C1 segment of cervical spinal cord (tissue), 14 donors: ENCODE measurements around the gene LARP1B.
"Not testable (repeated sequence)": the region's sequence is repeated elsewhere in the genome, so short reads cannot be mapped to it uniquely, and the experiment has no call there.

ENCODE experiments used
- DNase-seq, 14 donors: peaks; one replicate each; lab custom pipeline; 2025; lab: John Stamatoyannopoulos, UW

Gene LARP1B

DNA sequence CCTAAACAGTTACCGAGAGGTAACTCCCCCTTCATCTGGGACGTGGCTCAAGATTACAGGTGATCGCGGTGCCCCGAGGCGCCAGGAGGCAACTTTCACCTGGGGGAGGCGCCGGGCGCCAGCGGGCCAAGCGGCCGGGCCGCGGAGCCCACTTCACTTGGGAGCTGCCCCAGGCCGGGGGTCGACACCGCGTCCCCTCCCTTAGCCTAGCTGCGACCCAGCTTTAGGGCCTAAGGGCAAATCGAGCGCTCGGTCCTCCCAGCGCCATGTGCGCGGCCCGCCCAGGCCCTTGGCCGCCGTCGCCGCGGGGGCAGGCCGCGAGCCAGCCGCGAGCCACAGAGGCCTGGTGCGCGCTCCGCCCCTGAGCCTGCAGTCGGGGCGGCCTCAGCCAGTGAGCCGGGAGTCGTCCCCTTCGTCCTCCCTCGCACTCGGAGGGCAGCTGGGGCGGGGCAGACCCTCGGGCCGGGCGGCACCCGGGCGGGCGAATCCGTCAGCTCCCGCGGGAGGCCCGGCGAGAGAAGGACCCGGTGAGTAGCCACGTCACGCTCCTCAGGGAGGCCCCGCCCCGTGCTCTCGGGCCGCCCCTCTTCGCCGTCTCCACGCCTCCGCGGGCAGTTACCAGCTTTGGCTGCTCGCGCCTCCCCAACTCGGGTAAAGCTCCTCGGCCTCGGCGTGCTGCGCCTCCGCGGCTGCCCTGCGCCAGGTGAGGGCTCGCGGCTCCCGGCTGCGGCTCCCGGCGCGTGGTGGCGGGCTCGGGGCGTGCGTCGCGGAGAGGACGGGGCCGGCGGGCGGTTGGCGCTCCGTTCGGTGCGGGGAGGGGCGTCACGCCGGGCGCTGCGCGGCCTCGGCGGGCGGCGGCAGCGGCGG, at the start of gene LARP1B:
Gene LARP1B, plus strand, starts transcription at position 614 of the 867 bp plus-strand sequence. CDS start 13,640 bp downstream, outside the sequence.
- peak; percentile 17 to 95 (median 87) for DNase-seq

DNA sequence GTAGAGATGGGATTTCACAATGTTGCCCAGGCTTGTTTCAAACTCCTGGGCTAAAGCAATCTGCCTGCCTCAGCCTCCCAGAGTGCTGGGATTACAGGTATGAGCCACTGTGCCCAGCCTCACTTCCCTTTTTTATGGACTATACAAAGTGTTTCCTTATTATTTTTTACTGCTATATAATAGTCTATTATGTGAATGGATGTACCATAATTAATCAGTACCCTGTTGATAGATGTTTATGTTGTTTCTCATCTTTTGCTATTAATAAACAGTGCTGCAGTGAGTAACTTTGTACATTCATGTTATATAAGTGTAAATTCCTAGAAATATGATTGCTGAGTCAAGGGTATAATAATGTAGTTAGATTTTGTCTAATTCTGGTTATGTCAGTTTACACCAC, 35.8 kb upstream of the LARP1B start:
- no peak for DNase-seq

DNA sequence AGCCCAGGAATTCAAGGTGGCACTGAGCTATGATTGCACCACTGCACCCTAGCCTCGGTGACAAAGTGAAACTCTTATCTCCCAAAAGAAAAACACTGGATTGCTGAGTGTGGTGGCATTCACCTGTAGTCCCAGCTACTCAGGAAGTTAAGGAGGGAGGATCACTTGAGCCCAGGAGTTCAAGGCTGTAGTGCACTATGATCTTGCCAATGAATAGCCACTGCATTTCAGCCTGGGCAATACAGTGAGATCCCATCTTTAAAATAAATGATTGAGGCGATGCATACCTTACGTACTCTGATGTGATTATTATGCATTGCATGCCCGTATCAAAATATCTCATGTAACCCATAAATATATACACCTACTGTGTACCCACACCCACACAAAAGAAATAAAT, 31.2 kb upstream of the LARP1B start:
- no peak for DNase-seq

DNA sequence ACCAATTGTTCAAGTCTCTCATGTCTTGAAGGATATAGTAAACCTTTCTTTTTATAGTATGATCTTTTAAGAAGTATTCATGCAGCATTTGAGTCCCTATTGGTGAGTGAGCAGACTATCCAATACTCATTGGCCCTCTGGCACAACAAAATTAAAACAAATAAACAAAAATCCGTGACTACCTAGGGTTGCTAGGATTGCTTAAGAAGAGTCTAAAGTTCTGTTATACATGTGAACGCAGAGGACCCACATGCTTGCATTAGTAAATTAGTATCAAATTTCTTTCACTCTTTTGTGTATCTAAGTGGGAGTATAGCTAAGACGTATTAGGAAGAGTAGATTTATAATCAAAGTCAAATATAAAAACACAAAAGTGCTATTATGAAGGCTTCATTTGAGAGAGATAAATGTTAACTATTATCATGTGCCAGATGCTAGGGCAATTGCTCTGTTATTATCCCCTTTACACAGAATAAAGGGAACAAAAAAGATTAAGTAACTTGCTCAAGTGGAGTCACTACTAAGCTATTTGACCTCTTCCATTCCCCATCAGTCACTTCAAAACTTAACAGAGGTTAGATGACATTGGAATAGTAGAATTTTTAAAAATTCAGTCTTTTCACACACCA, 29.2 kb upstream of the LARP1B start:
- no peak for DNase-seq

DNA sequence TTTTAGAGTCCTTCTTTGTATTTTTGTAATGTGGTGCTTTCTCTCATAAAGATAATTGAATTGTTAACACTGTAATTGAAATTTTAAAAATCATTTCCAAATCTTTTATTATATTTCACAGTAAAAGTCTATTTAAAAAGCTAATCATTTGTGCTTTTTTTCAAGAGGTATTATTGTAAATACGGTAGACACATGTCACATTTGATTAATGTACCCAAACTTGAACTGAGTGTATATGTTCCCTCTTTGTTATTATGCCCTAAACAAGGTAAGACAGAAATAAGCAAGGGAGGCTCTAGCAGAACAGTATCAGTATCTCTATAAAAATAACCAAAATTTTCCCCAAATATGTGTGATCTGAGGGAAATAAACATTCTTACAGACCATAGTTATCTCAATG, 21.5 kb upstream of the LARP1B start:
- DNase-seq, result no peak

DNA sequence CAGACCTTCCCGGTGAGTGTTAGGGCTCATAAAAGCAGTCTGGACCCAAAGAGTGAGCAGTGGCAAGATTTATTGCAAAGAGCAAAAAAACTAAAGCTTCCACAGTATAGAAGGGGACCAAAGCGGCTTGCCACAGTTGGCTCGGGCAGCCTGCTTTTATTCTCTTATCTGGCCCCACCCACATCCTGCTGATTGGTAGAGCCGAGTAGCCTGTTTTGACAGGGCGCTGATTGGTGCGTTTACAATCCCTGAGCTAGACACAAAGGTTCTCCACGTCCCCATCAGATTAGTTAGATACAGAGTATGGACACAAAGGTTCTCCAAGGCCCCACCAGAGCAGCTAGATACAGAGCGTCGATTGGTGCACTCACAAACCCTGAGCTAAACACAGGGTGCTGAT, 14.1 kb upstream of the LARP1B start:
- not testable (repeated sequence) for DNase-seq

DNA sequence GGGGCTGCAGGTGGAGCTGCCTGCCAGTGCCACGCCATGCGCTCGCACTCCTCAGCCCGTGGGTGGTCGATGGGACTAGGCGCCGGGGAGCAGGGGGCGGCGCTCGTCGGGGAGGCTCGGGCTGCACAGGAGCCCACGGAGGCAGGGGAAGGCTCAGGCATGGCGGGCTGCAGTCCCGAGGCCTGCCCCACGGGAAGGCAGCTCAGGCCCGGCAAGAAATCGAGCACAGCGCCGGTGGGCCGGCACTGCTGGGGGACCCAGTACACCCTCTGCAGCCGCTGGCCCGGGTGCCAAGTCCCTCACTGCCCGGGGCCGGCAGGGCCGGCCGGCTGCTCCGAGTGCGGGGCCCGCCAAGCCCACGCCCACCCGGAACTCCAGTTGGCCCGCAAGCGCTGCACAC, 13.6 kb upstream of the LARP1B start:
- DNase-seq, result not testable (repeated sequence)

DNA sequence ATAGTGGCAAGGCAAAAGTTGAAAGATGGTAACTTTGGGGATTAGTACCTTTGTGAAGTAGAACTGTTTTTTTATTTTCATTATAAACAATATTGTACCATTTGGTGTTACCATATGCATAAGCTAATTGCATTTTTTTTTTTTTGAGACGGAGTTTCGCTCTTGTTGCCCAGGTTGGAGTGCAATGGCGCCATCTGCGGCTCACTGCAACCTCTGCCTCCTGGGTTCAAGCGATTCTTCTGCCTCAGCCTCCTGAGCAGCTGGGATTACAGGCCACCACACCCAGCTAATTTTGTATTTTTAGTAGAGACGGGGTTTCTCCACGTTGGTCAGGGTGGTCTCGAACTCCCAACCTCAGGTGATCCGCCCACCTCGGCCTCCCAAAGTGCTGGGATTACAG, 9.9 kb upstream of the LARP1B start:
- DNase-seq, result not testable (repeated sequence)

DNA sequence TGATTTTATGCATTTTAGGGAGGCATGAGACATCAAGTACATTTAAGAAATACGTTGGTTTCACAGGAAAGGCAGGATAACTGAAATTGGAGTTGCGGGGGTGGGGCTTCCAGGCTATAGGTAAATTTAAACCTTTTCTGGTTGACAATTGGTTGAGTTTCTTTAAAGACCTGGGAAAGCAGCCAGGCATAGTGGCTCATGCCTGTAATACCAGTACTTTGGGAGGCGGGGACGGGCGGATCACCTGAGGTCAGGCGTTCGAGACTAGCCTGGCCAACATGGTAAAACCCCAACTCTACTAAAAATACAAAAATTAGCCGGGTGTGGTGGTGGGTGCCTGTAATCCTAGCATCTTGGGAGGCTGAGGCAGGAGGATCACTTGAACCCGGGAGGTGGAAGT, 6.2 kb upstream of the LARP1B start:
- not testable (repeated sequence) for DNase-seq

DNA sequence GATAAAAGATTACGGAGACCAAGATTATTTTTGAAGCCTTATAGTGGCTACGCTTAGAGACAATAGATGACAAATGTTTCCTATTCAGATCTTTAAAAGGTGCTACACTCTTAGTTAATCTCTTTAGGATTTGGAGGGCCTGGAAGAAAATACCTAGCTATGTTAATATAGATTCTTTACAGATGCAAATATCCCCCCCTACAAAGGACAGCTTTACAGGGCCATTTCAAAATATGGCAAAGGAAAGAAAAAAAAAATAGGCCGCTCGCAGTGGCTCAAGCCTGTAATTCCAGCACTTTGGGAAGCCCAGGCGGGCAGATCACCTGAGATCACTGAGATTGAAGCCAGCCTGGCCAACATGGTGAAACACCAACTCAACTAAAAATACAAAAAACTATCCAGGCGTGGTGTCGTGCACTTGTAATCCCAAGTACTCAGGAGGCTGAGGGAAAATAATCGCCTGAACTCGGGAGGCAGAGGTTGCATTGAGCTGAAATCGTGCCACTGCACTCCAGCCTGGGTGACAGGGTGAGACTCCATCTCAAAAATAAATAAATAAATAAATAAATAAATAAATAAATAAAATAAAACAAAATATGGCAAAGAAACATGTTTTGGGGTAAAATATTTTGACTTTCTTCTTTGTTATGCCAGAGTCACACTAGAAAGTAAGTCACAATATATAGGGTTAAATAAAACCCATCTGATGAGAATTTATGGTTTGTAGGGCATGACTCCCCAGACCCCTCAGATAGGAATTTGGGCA, 5.5 kb upstream of the LARP1B start:
- DNase-seq, result not testable (repeated sequence)

DNA sequence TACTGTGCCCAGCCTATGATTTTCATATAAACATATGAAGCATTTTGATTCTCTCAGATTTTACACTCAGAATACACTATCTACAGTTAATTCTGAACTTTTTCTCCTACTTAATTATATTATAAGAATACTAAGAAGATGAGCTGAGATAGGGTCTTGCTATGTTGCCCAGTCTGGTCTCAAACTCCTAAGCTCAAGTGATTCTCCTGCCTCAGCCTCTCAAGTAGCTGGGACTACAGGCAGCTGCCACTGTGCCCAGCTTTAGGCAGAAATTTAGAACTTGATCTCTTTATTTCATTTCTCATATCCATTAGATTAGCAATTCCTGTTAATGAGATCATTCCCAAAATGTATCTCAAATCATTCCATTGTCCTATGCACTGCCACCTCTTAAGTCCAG, 4.7 kb upstream of the LARP1B start:
- no peak for DNase-seq

DNA sequence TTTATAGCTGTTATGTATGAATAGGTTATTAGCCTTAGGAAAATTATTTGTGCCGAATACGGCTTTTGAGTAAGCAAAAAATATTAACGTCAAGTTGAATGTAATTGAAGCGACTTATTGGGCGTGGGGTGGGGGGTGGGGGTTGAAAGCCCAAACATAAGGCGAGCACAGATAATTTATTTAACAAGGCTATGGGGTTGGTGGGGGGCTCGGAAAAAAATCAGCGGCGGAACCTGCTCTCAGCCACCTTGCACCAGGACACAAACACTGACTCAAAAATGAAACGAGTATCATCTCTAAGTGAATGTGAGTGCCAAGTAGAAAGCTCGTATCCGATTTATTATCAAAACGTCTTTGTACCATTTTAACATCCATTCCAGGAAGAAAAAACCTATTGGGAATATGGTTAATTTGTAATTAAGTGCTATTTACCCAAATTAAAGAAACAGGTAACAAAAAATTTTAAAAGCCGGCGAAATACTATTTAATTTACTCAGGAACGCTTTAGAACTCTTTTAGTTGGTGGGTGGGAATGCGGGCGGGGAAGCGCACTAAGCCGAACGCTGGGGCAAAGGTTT, 902 bp upstream of the LARP1B start:
- peak in 1 of 14 donors; percentile 16 for DNase-seq

DNA sequence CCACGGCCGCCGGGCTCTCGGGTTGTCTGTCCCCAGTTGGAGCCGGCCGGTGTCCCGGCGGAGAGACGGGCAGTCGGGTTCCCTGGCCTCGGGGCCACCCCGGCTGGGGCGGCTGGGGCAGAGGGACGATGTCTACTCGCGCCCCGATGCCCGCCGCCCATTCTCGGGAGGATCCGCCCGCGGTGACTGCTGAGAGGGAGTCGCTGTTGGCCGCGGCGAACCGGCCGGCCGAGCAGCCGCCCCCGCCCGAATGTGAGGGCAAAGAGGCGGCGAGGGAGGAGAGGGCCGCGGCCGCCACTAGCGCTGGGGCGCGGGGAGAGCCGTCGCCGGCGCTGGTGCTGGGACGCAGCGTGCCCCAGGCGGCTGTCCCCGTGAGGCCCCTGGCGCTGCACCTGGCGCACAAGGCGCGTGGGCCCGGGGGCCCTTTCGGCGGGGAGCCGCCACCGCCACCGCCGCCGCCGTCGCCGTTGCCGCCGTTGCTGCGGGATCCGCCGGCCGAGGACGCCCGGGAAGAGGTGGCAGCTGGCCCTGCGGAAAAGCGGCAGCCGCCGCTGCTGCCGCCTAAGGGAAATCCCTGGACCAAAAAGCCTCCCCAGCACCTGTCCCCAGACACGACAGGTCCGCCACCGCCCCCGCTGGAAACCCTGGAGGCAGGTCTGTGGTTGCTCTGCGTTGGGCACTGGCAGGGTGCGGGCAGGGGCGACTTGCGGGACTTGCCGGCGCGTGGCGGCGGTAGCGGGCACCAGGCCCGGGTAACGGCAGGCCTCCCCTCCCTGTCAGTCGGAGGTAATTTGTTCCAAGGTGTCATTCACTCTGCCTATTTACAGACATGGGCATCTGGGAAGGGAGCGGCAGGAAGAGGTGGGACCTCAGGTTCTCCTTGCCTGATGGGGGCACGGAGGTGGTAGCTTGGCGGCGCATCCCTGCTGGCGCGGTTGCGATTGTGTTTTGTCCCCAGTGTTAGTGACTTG, 739 bp downstream of the LARP1B start:
- peak; percentile 6 to 79 (median 60) for DNase-seq

DNA sequence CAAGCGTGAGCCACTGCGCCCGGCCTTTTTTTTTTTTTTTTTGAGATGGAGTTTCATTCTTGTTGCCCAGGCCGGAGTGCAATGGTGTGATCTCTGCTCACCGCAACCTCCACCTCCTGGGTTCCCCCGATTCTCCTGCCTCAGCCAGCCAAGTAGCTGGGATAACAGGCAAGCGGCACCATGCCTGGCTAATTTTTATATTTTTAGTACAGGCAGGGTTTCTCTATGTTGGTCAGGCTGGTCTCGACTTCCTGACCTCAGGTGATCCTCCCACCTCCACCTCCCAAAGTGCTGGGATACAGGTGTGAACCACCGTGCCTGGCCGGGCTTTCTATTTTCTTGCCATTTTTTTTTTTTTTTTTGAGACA, 5.3 kb downstream of the LARP1B start:
- not testable (repeated sequence) for DNase-seq

DNA sequence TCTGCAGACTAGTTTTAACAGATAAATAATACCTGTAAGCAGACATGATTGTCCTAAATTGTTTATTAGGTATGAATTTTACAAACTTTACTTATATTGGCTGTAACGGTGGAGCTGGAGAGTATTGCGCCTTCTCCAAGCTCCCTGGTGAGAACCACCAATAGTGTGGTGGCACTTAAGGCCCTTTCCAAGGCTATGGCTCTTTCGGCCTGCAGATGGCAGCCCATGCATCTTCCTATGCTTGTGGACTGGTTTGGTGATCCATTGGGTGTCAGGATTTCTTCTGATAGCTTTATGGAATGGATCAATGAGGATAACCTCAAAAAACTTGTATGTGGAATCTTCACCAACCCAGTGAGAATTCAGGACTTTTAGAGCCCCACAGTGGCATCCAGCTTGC, 7.8 kb downstream of the LARP1B start:
- DNase-seq, result no peak

DNA sequence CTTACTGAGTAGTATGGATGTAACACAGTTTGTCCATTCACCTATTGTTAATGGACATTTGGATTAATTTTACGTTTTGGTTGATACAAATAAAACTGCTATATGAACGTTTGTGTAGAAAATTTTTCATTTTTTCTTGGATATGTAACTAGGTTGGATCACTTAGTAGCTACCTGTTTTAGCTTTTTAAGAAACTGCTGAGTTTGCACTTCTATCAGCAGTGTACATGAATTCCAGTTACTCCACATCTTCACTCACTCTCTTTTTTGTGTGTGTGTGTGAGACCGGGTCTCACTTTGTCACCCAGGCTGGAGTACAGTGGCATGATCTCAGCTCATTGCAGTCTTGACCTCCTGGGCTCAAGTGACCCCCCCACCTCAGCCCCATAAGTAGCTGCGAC, 15.4 kb downstream of the LARP1B start:
- DNase-seq, result no peak

DNA sequence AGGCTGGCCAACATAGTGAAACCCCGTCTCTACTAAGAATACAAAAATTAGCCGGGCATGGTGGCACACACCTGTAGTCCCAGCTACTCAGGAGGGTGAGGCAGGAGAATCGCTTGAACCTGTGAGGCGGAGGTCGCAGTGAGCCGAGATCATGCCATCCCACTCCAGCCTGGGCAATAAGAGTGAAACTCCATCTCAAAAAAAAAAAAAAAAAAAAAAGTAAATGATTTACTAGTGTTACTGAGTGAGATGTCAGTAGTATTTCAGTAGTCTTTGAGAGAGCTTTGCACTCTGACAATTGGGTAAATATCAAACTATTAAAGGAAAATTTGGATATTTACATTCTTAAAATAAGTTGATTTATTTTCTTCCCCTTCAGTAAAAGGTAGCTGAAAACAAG, 34.2 kb downstream of the LARP1B start:
- DNase-seq, result not testable (repeated sequence)

DNA sequence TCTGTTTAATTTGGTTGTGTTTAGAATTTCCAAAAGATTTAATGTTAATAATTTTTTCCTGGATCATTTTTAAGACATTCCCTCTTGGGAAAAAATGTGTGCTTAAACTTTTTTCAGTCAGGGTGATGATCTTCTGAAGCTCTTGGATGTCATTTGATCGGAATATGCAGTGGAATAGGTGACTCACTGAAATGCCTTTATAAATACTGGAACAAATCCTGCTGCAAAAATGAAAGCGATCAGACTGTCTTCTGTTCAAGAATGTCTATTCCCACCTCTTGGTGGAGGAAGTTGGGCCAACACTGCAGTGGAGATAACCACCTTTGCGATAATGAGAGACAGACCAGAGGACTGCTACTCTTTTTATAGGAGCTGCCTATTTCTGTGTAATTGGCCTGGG, 46.7 kb downstream of the LARP1B start:
- DNase-seq, result no peak

DNA sequence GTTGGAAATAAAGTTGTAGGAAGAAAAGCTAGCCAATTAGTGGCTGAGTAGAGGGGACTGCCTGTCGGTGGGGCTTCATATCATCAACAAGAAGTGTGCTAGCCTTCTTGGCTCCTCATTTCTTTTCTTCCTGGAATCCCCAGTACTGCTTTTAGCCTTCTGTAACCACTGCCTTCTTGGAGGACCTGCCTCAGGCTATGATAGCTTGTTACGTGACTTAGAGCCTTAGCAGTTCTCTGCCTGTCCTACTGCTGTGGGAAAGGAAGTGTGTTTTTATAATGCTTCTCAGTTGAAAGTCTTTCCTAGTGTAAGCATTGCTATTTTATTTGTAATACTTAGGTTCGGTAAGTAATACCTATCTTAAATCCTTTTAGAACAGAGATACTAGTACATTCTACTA, 61.9 kb downstream of the LARP1B start:
- no peak for DNase-seq

DNA sequence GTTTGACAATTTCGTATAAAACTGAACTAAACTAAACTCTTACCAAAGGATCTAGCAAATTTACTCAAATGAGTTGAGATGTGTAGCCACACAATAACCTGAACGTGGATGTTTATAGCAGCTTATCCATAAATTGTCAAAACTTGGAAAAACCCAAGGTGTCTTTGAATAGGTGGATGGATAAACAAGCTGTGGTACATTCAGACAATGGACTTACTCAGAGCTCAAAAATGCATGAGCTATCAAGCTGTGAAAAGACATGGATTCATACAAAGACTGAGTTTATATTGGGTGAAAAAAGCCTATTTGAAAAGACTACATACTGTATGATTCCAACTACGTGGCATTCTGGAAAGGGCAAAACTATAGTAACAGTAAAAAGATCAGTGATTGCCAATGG, 69.5 kb downstream of the LARP1B start:
- no peak for DNase-seq

DNA sequence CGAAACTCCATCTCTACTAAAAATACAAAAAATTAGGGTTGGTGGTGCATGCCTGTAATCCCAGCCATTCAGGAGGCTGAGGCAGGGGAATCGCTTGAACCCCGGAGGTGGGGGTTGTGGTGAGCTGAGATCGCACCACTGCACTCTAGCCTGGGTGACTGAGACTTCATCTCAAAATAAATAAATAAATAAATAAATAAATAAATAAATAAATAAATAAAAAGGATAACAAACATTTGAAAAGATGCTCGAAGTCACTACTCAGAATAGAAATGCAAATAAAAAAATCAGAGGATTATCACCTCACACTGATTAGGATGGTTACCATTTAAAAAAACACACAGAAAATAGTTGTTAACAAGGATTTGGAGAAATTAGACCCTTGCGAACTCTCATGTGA, 73.8 kb downstream of the LARP1B start:
- no peak for DNase-seq
